ENCODE measurements around the gene LY6G5C.

GRCh38 chr6:31634969-31635575, 45.8 kb downstream of the LY6G5C start:
- no peak for TF ChIP-seq CTCF (IDR thresholded peaks at IDR 0.05)
- TF ChIP-seq POLR2AphosphoS5 (IDR thresholded peaks at IDR 0.05) = no peak
- TF ChIP-seq POLR2A (IDR thresholded peaks at IDR 0.05) = no peak
